GM08714 (cell line): ENCODE results near the gene DVL3.

Experiments used
- H3K4me3 ChIP-seq: fragments of 200-500 bp; sonication (Bioruptor generic); 2 replicates; pipeline ENCODE4 v1.5.1; 2014; ENCODE audit warnings: mild to moderate bottlenecking, low read length, inconsistent platforms
- ZNF274 ChIP-seq: IDR thresholded peaks from 2 replicates; pipeline ENCODE4 v1.6.1; 2012; ENCODE audit warnings: mild to moderate bottlenecking, low read depth, low read length

Gene DVL3

GRCh38 chr3:184177331-184177731 lies 22.2 kb downstream of the DVL3 start:
- H3K4me3 ChIP-seq = no peak overlapping the region
- no peak for TF ChIP-seq ZNF274

GRCh38 chr3:184177767-184178306 lies 22.7 kb downstream of the DVL3 start:
- no peak overlapping the region for H3K4me3 ChIP-seq
- no peak for TF ChIP-seq ZNF274

- no peak overlapping the region for H3K4me3 ChIP-seq
- TF ChIP-seq ZNF274 = no peak
Measured at GRCh38 chr3:184178521-184179138, 23.5 kb downstream of the DVL3 start.

DNA sequence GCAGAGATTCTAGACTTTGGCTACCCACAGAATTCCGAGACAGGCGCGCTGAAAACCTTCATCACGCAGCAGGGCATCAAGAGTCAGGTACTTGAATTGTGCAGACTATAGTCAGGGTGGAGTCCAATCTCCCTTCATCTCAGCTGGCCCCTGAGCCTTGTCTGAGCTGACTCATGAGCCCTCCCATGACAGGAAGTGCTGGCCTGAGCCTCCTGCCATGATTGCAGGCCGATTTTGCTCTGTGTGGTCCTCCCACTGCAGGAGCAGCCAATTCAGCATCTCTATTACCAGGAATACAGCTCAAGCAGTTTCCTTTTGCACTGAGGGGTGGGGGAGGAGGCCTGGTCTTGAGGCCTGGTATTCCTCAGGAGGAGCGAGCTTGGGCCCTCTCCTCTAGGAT lies 25.0 kb downstream of the DVL3 start:
- no peak overlapping the region for H3K4me3 ChIP-seq
- TF ChIP-seq ZNF274 = no peak

GRCh38 chr3:184181596-184181995 lies 26.4 kb downstream of the DVL3 start:
- TF ChIP-seq ZNF274 = no peak
- H3K4me3 ChIP-seq = no peak overlapping the region

DNA sequence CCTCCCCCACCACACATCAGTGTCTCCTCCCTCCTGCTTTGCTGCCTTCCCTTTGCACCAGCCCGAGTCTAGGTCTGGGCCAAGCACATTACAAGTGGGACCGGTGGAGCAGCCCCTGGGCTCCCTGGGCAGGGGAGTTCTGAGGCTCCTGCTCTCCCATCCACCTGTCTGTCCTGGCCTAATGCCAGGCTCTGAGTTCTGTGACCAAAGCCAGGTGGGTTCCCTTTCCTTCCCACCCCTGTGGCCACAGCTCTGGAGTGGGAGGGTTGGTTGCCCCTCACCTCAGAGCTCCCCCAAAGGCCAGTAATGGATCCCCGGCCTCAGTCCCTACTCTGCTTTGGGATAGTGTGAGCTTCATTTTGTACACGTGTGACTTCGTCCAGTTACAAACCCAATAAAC lies 28.5 kb downstream of the DVL3 start:
- no peak for TF ChIP-seq ZNF274

GRCh38 chr3:184184546-184185230 lies 29.5 kb downstream of the DVL3 start:
- H3K4me3 ChIP-seq = no peak overlapping the region
- no peak for TF ChIP-seq ZNF274

More for the DNA sequence above, 28.5 kb downstream of the DVL3 start:
- no peak overlapping the region for H3K4me3 ChIP-seq

DNA sequence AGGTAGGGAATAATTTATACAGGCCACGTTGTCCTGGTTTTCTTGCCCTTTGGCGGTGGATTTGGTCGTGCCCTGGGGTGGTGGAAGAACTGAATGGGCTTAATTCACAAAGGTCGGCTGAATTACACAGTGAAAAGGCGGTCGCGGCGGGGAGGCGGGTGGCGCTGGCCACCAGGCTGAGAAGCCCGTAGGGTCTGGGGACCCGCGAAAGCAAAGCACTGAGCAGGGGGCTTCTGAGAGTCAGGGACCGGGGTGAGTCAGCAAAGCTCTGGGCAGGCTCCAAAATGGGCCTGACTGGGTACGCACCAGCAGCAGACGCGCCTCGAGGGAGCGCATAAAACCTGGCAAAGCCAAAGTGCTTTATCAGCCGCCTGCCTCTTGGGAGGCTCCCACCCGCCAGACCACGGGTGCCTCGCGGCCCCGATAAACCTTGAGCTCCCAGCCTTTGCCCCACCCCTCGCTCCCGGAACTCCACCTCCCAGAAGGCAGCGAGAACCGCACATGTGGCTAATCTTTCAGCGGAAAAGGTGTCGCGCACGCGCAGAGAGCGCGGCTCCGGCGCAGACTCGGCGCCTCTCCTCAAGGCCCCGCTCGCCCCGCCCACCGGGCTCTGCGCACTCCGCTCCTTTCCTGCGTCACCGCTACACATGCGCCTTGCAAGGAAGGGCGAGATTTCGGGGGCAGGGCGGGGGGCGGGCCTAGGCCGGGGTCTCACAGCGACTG lies 30.4 kb downstream of the DVL3 start:
- no peak for TF ChIP-seq ZNF274
- peak overlapping the region; percentile 96; the same call in 1 of the 2 replicates for H3K4me3 ChIP-seq

DNA sequence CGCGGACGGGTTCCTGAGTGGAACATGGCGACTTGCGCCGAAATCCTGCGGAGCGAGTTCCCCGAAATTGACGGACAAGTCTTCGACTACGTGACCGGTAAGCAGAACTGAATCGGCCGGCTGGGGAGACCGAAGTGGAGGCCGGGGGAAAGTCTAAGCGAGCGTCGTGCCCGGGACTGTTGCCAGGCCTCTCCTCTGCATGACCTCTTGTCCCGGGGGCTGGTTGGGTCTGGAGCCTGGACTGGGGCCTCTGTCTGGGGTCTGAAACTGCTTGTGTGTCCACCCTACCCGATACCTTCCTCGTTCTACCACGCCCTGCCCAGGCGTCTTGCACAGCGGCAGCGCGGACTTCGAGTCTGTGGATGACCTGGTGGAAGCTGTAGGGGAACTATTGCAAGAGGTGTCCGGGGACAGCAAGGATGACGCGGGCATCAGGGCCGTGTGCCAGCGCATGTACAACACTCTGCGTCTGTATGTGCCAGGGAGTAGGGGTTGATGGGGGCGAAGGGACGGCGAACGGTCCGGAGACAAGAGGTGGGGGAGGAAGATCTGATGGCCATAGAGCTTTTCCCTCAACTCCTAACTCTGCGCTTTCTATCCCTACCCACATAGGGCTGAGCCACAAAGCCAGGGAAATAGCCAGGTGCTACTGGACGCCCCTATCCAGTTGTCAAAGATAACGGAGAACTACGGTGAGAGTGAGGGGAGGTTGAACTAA lies 31.2 kb downstream of the DVL3 start, which contains the start of gene ABCF3:
TSS of gene ABCF3 (plus strand) at position 16 of the 718 bp plus-strand sequence. CDS start at position 25, 9 bp downstream.
- TF ChIP-seq ZNF274 = no peak
- H3K4me3 ChIP-seq = peak within 1 kb of the TSS; percentile 96

DNA sequence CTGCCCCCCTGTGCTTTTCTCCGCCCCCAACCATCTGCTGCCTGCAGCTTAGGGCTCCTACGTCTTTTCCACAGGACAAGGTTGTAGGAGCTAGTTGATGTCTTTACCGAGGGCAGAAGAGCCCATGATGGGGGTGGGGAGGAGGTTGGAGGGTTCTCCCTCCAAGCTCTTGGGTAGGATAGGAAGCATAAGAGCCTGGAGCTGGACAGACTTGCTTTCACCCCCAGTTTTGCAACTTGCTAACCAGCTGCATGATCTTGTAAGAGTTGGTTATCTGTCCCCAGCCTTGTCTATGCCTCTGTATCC lies 31.7 kb downstream of the DVL3 start:
- no peak for TF ChIP-seq ZNF274
- peak overlapping the region; percentile 96 for H3K4me3 ChIP-seq

GRCh38 chr3:184188080-184188479 lies 32.9 kb downstream of the DVL3 start:
- no peak for TF ChIP-seq ZNF274
- H3K4me3 ChIP-seq = no peak overlapping the region

GRCh38 chr3:184189421-184189820 lies 34.2 kb downstream of the DVL3 start:
- no peak for TF ChIP-seq ZNF274
- no peak overlapping the region for H3K4me3 ChIP-seq

- TF ChIP-seq ZNF274 = no peak
- no peak overlapping the region for H3K4me3 ChIP-seq
Measured at GRCh38 chr3:184192889-184193288, 37.7 kb downstream of the DVL3 start.

DNA sequence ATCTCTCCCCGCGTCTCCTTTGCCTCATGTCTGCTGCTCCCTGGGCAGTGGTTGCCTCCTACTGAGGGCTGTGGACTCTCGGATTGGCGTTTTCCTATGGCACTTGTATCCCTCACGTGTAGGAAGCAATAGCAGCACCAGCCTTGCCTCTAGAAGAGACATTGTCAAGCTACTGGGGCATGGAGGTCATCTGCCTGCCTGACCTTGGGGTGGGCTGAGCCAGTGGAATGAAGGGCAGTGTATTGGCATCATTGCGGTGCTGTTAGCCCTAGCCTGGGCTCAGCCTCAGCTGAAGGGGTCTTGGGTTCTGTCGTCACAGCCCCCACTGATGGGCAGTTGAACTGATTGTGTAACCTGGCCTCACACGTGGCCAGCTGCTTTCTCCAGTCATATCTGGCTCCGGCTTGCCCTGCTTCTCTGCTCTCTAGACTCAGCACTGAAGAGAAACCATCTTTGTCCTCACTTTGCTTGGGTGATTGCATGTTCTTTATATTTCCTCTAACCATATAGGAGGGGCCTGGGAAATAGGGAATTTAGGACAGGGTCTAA lies 38.9 kb downstream of the DVL3 start:
- no peak for TF ChIP-seq ZNF274
- no peak overlapping the region for H3K4me3 ChIP-seq

GRCh38 chr3:184196536-184196935 lies 41.4 kb downstream of the DVL3 start:
- no peak for TF ChIP-seq ZNF274
- H3K4me3 ChIP-seq = no peak overlapping the region
